ENCODE results near the gene FAM83C.

Gene FAM83C

DNA sequence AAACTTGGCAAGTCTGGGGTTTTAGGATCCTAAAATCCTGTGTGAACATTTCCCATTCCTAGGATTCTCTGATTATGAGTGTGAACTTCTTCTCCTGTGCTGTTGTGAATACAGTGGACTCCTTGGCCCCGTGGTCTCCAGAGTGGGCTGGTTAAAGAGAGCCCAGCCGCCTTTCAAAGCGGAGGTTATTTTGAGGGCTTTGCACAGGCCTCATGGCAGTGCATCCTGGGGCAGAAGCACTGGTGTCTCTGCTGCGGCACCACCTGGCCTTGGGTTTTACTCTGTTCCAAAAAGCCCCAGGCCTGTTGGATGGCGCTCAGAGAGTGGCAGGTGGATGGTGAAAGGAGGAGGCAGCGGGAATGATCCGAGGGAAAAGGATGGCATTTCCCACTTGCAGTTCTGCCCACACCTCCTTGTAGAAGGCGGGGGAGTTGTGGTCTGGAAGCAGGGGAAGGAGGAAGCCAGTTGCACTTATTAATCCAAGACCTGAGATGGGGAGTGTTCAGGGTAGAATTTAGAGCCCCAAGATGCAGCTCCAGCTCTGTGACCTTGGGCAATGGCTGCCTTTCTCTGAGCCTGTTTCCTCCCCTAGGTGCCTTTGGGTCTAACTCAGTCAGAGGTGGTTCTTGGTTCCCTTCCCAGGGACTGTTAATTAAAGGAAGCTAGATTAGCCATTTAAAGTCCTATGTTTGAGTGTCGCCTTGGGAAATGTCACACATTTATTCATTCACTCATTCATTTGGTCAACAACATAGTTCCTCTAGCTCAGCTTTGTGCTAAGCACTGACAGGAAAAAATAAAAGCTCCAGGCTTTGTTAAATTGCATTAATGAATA is 43.4 kb downstream of the FAM83C start:
- no peak overlapping the region for H3K4me3 ChIP-seq (ENCODE audit: low read depth, low read length)
- no peak for DNase-seq (ENCODE audit: low read depth)
- TF ChIP-seq, protein P1, sequence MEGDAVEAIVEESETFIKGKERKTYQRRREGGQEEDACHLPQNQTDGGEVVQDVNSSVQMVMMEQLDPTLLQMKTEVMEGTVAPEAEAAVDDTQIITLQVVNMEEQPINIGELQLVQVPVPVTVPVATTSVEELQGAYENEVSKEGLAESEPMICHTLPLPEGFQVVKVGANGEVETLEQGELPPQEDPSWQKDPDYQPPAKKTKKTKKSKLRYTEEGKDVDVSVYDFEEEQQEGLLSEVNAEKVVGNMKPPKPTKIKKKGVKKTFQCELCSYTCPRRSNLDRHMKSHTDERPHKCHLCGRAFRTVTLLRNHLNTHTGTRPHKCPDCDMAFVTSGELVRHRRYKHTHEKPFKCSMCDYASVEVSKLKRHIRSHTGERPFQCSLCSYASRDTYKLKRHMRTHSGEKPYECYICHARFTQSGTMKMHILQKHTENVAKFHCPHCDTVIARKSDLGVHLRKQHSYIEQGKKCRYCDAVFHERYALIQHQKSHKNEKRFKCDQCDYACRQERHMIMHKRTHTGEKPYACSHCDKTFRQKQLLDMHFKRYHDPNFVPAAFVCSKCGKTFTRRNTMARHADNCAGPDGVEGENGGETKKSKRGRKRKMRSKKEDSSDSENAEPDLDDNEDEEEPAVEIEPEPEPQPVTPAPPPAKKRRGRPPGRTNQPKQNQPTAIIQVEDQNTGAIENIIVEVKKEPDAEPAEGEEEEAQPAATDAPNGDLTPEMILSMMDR (IDR thresholded peaks at IDR 0.05; ENCODE audit: control insufficient read depth, extremely low read depth, insufficient read depth) = no peak

DNA sequence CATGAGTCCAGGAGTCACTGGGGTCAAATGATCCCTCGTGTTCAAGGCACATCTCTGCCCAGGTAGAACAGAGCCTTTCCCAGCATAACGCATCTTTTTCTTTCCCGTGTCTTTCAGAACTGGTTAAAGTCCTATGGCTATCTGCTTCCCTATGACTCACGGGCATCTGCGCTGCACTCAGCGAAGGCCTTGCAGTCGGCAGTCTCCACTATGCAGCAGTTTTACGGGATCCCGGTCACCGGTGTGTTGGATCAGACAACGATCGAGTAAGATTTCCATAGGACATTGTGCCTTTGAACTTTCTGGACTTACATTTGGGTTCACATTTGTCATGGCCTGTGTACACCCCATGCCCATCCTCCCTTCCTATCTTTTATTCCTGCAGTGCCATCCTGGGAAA is 45.5 kb downstream of the FAM83C start:
- no peak overlapping the region for H3K4me3 ChIP-seq (ENCODE audit: low read depth, low read length)
- DNase-seq (ENCODE audit: low read depth) = no peak
- TF ChIP-seq, protein P1 (IDR thresholded peaks at IDR 0.05; ENCODE audit: control insufficient read depth, extremely low read depth, insufficient read depth) = no peak

DNA sequence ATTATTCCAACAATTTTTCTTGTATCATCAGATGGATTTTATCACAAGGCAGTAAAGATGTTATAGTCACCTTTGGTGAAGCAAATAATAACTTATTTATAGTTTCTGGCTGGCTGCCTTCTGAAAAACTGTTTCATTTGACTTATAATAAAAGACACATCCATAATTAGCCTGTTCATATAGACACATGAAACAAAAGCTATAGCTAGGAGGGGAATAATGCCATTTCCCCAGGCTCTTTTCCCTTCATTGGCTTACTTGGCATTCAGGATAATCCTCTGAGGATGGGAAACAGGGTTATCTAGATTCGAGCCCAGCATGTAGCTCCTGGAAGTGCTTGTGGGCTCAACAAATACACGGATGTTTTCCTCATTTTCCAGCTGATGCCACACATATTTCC is 48.2 kb downstream of the FAM83C start:
- TF ChIP-seq, protein P1 (IDR thresholded peaks at IDR 0.05; ENCODE audit: control insufficient read depth, extremely low read depth, insufficient read depth) = no peak
- no peak overlapping the region for H3K4me3 ChIP-seq (ENCODE audit: low read depth, low read length)
- peak; percentile 71 for DNase-seq (ENCODE audit: low read depth)

DNA sequence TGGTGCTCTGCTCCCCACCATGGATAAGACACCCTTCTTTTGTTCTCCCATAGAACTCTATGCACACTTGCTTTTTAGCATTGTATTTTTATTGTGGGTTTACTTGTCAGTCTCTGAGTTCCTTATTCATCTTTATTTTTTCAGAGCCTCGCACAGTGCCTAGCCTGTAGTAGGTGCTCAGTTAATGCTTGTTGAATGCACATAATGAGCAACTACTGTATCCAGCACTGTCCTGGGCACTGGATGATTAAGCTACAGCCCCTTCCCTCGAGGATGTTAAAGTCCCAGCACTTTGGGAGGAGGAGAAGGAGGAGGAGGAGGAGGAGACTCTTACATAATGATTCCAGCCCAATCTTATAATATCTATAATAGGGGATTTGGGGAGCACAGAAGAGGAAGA is 48.9 kb downstream of the FAM83C start:
- no peak overlapping the region for H3K4me3 ChIP-seq (ENCODE audit: low read depth, low read length)

DNA sequence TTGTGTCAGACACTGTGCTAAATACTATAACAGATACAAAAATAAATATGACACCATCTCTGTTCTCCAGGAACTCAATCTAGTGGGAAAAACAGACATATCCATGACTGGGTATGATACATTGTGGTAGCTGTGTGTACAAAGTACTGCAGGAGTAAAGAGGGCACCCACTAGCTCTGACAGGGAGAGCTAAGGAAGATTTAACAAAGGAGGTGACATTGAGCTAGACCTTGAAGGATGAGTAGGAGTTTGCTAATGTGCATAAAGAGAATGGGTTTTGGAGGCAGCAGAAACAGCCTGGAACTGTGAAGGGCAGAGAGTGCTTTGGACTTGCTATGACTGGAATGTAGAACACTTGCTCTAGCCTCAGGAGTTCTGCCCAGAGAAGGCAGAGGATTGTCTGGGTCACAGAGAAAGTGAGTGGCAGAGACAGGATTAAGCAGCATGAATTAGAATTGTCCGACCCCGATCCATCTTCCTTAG is 51.4 kb downstream of the FAM83C start:
- TF ChIP-seq, protein P1 (IDR thresholded peaks at IDR 0.05; ENCODE audit: control insufficient read depth, extremely low read depth, insufficient read depth) = no peak
- H3K4me3 ChIP-seq (ENCODE audit: low read depth, low read length) = no peak overlapping the region
- no peak for DNase-seq (ENCODE audit: low read depth)

More for the DNA sequence above, 48.9 kb downstream of the FAM83C start:
- DNase-seq (ENCODE audit: low read depth) = no peak
- TF ChIP-seq, protein P1 (IDR thresholded peaks at IDR 0.05; ENCODE audit: control insufficient read depth, extremely low read depth, insufficient read depth) = no peak

DNA sequence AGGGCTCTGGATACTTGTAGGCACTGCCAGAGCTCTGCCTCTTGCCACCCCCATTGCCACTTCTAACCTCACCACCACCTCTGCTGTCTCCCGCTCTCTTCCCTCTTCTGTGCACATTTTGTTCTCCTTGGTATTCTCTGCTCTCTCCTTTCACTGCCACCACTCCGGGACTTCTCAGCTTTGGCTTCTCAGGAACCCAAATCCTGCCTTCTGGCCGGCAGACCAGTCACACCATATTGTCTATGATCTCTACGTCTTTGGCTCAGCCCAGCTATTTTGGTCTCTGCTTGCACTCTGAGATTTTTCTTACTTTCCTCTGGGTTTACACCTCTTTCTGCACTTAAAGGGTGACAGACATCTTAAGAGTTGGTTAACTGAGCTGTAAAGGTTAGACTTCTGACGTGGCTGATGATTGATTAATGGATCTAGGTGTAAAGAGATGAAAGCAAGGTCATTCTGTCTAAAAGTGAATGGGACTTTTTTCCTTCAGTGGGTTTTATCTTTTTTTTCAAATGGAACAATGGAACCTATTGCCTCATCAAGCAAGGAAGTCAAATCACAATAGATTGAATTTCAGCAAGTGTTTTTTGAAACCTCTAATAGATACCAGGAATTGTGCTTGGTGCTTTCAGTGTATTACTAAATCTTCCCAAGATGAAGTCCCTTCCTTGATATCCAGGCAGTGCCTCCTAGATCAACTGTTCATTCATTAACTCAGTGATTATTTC is 52.0 kb downstream of the FAM83C start:
- TF ChIP-seq, protein P1 (IDR thresholded peaks at IDR 0.05; ENCODE audit: control insufficient read depth, extremely low read depth, insufficient read depth) = no peak
- no peak overlapping the region for H3K4me3 ChIP-seq (ENCODE audit: low read depth, low read length)
- DNase-seq (ENCODE audit: low read depth) = no peak

All from LNCaP clone FGC (cell line).